ENCODE measurements around the gene ARCN1.

DNA sequence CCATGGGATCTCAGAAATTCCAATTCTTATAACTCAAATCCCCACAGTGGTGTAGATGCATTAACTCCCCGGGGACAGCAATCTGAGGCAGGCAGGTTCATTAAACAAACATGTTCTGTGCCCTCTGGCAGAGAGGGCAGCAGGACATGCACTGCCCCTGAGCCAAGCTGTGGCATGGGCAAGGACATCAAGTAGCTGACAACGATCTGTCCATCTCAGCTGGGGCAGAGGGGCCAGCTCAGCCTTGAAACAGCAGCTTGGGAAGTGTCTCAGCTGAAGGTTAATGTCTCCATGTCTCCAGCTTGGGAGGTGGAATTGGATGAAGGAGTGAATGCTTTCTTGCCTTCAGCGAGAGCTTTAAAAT lies 27.6 kb upstream of the ARCN1 start:
- TF ChIP-seq, protein P1, sequence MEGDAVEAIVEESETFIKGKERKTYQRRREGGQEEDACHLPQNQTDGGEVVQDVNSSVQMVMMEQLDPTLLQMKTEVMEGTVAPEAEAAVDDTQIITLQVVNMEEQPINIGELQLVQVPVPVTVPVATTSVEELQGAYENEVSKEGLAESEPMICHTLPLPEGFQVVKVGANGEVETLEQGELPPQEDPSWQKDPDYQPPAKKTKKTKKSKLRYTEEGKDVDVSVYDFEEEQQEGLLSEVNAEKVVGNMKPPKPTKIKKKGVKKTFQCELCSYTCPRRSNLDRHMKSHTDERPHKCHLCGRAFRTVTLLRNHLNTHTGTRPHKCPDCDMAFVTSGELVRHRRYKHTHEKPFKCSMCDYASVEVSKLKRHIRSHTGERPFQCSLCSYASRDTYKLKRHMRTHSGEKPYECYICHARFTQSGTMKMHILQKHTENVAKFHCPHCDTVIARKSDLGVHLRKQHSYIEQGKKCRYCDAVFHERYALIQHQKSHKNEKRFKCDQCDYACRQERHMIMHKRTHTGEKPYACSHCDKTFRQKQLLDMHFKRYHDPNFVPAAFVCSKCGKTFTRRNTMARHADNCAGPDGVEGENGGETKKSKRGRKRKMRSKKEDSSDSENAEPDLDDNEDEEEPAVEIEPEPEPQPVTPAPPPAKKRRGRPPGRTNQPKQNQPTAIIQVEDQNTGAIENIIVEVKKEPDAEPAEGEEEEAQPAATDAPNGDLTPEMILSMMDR (IDR thresholded peaks at IDR 0.05; ENCODE audit: extremely low read depth in 1 of 2, insufficient read depth in 1 of 2, low read depth in 1 of 2, low read length in 2 of 2), result no peak
- TF ChIP-seq POLR2A (IDR thresholded peaks at IDR 0.05; ENCODE audit: low read depth, low read length) (no peak), EZH2 (IDR thresholded peaks at IDR 0.05; ENCODE audit: borderline replicate concordance, low read depth, low read length, severe bottlenecking) (no peak), MYC (IDR thresholded peaks at IDR 0.05; ENCODE audit: low read depth, low read length) (no peak)
- TF ChIP-seq, protein P2, sequence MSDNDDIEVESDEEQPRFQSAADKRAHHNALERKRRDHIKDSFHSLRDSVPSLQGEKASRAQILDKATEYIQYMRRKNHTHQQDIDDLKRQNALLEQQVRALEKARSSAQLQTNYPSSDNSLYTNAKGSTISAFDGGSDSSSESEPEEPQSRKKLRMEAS (IDR thresholded peaks at IDR 0.05; ENCODE audit: insufficient read depth, insufficient read length), result no peak

Data from endothelial cell of umbilical vein (primary cell).